Heart right ventricle (tissue), 16 donors: ENCODE results near the gene SBK3. TPM values are rescaled to one million over a fixed set of nuclear protein-coding genes. Genes with fewer than 3 reads are reported as not detected.
A peak's percentile ranks its signal among the peaks of the same experiment; 100 is the strongest.

Source experiments
- ATAC-seq, 8 donors: fragments of 200-7000 bp; cut with Tn5 transposase; one replicate each; pipeline ENCODE4 v1.9.1; 2020; ENCODE audit warnings: mild to moderate bottlenecking in 8 of 8, moderate library complexity in 8 of 8, moderate number of reproducible peaks in 1 of 8
- DNase-seq, 2 donors: peaks; one replicate each; pipeline ENCODE4 v3.0.0-alpha.2; 2020
- H3K27ac ChIP-seq, 10 donors: fragments of 200-600 bp; sonication (generic) in 2 of 10; one replicate each; pipeline versions ENCODE4 v1.5.0 to v1.8.0; 2020 to 2022; ENCODE audit warnings: mild to moderate bottlenecking in 3 of 10
- H3K27me3 ChIP-seq, 7 donors: fragments of 200-600 bp; one replicate each; pipeline ENCODE4 v1.8.0; 2021 to 2022; ENCODE audit warnings: mild to moderate bottlenecking in 2 of 7
- H3K36me3 ChIP-seq, 9 donors: fragments of 200-600 bp; sonication (generic) in 1 of 9; one replicate each; pipeline versions ENCODE4 v1.5.0 to v1.8.0; 2020 to 2022; ENCODE audit warnings: mild to moderate bottlenecking in 2 of 9
- H3K4me1 ChIP-seq, 9 donors: fragments of 200-600 bp; sonication (generic) in 1 of 9; one replicate each; pipeline versions ENCODE4 v1.5.0 to v1.8.0; 2020 to 2022; ENCODE audit warnings: mild to moderate bottlenecking in 4 of 9
- H3K4me3 ChIP-seq, 10 donors: fragments of 200-600 bp; sonication (generic) in 2 of 10; one replicate each; pipeline versions ENCODE4 v1.5.0 to v1.8.0; 2020 to 2022; ENCODE audit warnings: mild to moderate bottlenecking in 7 of 10, moderate library complexity in 2 of 10
- H3K9me3 ChIP-seq, 11 donors: fragments of 200-600 bp in 10 of 11; sonication (generic) in 2 of 11; one replicate each; pipeline versions ENCODE4 v1.5.0 to v1.8.0; 2013 to 2022; ENCODE audit warnings: mild to moderate bottlenecking in 2 of 11, control low read depth in 1 of 11, moderate library complexity in 1 of 11
- CTCF ChIP-seq, 9 donors: fragments of 200-600 bp; sonication (generic) in 2 of 9; IDR thresholded peaks; one replicate each; pipeline versions ENCODE4 v1.5.0 to v1.8.0; 2021 to 2022; ENCODE audit warnings: antibody characterized with exemption in 9 of 9, mild to moderate bottlenecking in 5 of 9, moderate library complexity in 1 of 9
- WGBS, 2 donors: extraction: QIAGEN DNeasy Blood & Tissue Kit; methylation state at CpG; one replicate each; pipeline ENCODE4 v1.1.7; 2013; ENCODE audit warnings: inconsistent platforms in 1 of 2; 5-methylcytosine and 5-hydroxymethylcytosine counted together
- intact Hi-C, 10 donors: fragments of 100-400 bp; cut with DNase I; formaldehyde crosslinking; loops; one replicate each; pipeline versions ENCODE4 v1.11.1 to v1.14.2; 2022
- polyA plus RNA-seq, 2 donors: library from polyadenylated mRNA; stranded (reverse); fragments of 200-250 nt; gene quantifications; one replicate each; pipeline ENCODE4 v1.2.3, GENCODE V29; 2013
- total RNA-seq, 10 donors: library from RNA; stranded (reverse); fragmentation: NEBNext Ultra II Directional in 3 of 10; extraction: Animal tissue kit (Norgen Biotek cat#: 25700) in 3 of 10; gene quantifications; one replicate each; pipeline versions ENCODE4 v1.2.1 to v1.2.4, GENCODE V29; 2021 to 2023
- donor health status: Arrhythmogenic right ventricular cardiomyopathy.
- donor health status: ischemic (EF 13 %, LVEDD 7.1; RV severe dilation, severe dysfunction).
- donor health status: healthy with polysubstance abuse.
- donor health status: DM: no; HTN: yes; CAD: no.
- donor health status: DM: no; HTN: no; CAD: no.
- donor health status: ischemic (EF 25% LVEDD 6.9; RV normal size, moderate dysfunction).
- donor health status: ischemic (EF 25% LVEDD 5.7; RV mildly dilated, moderate dysfunction).
- donor health status: healthy.
- donor health status: DM: yes; HTN: yes; CAD: no.
- donor health status: Ischemic cardiomyopathy.
- donor health status: ischemic (EF 35%, LVEDD 5.7; RV mildly dilated, moderate dysfunction).
- donor health status: nonischemic (EF 11% LVEDD 7.7; RV severe dilation, severe dysfunction).
- donor health status: DM: yes; HTN: yes; CAD: no.
- donor health status: PGD.
- donor health status: ischemic (EF 29% LVEDD 5.4; RV normal size, mild dysfunction).
- donor health status: nonischemic (EF 23%, LVEDD 6.1; RV moderate dilation, normal function).

SBK3 gene
- total and polyA plus RNA-seq, 12 donors, result 2.0 to 33.3 (median 7.3) TPM

GRCh38 chr19:55567708-55568328 is 22.5 kb upstream of the SBK3 start:
- Histone ChIP-seq H3K27me3 (peaks cover 0 to 5% (median 0%) of the 10 kb centered on the region in 7 donors), H3K9me3 (no peaks in the 10 kb centered on the region), H3K4me3 (no peak overlapping the region), H3K4me1 (peaks cover 0 to 4% (median 0%) of the 10 kb centered on the region in 9 donors), H3K36me3 (no peaks in the 10 kb centered on the region), H3K27ac (no peak overlapping the region)
- no peak for ATAC-seq
- DNase-seq, result no peak
- no peak for TF ChIP-seq CTCF (IDR thresholded peaks at IDR 0.05)
- intact Hi-C loops, result no loop called here

- Histone ChIP-seq H3K9me3 (no peaks in the 10 kb centered on the region), H3K4me3 (no peak overlapping the region), H3K4me1 (peaks cover 0 to 8% (median 0%) of the 10 kb centered on the region in 9 donors), H3K36me3 (no peaks in the 10 kb centered on the region), H3K27ac (no peak overlapping the region), H3K27me3 (peaks cover 0 to 5% (median 0%) of the 10 kb centered on the region in 7 donors)
- WGBS, 2 donors, result 40 to 42% methylated on average over 9 of the region's 9 CpGs
- no peak for DNase-seq
- ATAC-seq, result no peak
- intact Hi-C loops, result no loop called here
- TF ChIP-seq CTCF (IDR thresholded peaks at IDR 0.05), result no peak
Observed at GRCh38 chr19:55566823-55567222, 21.5 kb upstream of the SBK3 start.

- peak overlapping the region in 1 of 10 donors; percentile 50 for H3K4me3 ChIP-seq
Observed at GRCh38 chr19:55563261-55563690, 17.9 kb upstream of the SBK3 start.

GRCh38 chr19:55559684-55560083 is 14.3 kb upstream of the SBK3 start:
- TF ChIP-seq CTCF (IDR thresholded peaks at IDR 0.05), result no peak
- DNase-seq, result no peak
- Histone ChIP-seq H3K9me3 (peaks cover 0 to 3% (median 0%) of the 10 kb centered on the region in 11 donors), H3K4me3 (no peak overlapping the region), H3K36me3 (no peaks in the 10 kb centered on the region), H3K4me1 (peaks cover 0 to 8% (median 0%) of the 10 kb centered on the region in 9 donors), H3K27me3 (peaks cover 0 to 5% (median 0%) of the 10 kb centered on the region in 7 donors), H3K27ac (no peak overlapping the region)
- intact Hi-C loops, result no loop called here
- WGBS, 2 donors, result 79 to 81% methylated on average over 9 of the region's 9 CpGs
- no peak for ATAC-seq

More at GRCh38 chr19:55563261-55563690, 17.9 kb upstream of the SBK3 start:
- ATAC-seq, result peak; percentile 88 to 96 (median 92)
- Histone ChIP-seq H3K27me3 (peaks cover 0 to 5% (median 0%) of the 10 kb centered on the region in 7 donors), H3K36me3 (no peaks in the 10 kb centered on the region), H3K27ac (peak overlapping the region; percentile 52 to 92 (median 80)), H3K4me1 (peaks cover 0 to 8% (median 0%) of the 10 kb centered on the region in 9 donors), H3K9me3 (peaks cover 0 to 3% (median 0%) of the 10 kb centered on the region in 11 donors)
- intact Hi-C loops, result loop anchor here in 1 of 10 donors (1.0 kb wide), 1 partner anchor 16 kb away; no protein-coding TSS in a partner anchor
- TF ChIP-seq CTCF (IDR thresholded peaks at IDR 0.05), result no peak
- DNase-seq, result peak; percentile 69 to 77
- 32 to 44% methylated on average over 12 of the region's 12 CpGs for WGBS, 2 donors
